Liver (tissue), 9 donors: ENCODE results near the gene SNF8. TPM values are rescaled to one million over a fixed set of nuclear protein-coding genes. Genes with fewer than 3 reads are reported as not detected.

Experiments used
- DNase-seq: peaks from one replicate; pipeline ENCODE4 v3.0.0-alpha.2; 2017; ENCODE audit warnings: low spot score
- H3K27ac ChIP-seq, 2 donors: one replicate each; pipeline ENCODE4 v1.7.0; 2013; ENCODE audit warnings: inconsistent platforms in 2 of 2, low read length in 2 of 2, control low read depth in 1 of 2, low read depth in 1 of 2, mild to moderate bottlenecking in 1 of 2
- H3K27me3 ChIP-seq, 4 donors: one replicate each; pipeline versions ENCODE4 v1.6.1 to v1.7.0; 2013; ENCODE audit warnings: low read length in 3 of 4, inconsistent platforms in 1 of 4, mild to moderate bottlenecking in 1 of 4, moderate library complexity in 1 of 4; ENCODE audit not compliant: control insufficient read depth in 4 of 4, insufficient read depth in 4 of 4
- H3K36me3 ChIP-seq, 4 donors: one replicate each; pipeline versions ENCODE4 v1.6.1 to v1.7.0; 2013; ENCODE audit warnings: low read length in 3 of 4, mild to moderate bottlenecking in 3 of 4, low read depth in 1 of 4, moderate library complexity in 1 of 4; ENCODE audit not compliant: control insufficient read depth in 4 of 4, insufficient read depth in 3 of 4
- H3K4me1 ChIP-seq, 4 donors: one replicate each; pipeline versions ENCODE4 v1.6.1 to v1.7.0; 2013; ENCODE audit warnings: low read length in 3 of 4, mild to moderate bottlenecking in 3 of 4, moderate library complexity in 1 of 4; ENCODE audit not compliant: control insufficient read depth in 4 of 4, insufficient read depth in 4 of 4
- H3K4me3 ChIP-seq, 3 donors: one replicate each; pipeline versions ENCODE4 v1.6.1 to v1.7.0; 2013; ENCODE audit warnings: low read length in 3 of 3, control low read depth in 1 of 3, low read depth in 1 of 3, mild to moderate bottlenecking in 1 of 3
- H3K9ac ChIP-seq, 2 donors: one replicate each; pipeline ENCODE4 v1.7.0; 2013; ENCODE audit warnings: low read length in 2 of 2, mild to moderate bottlenecking in 2 of 2, moderate library complexity in 2 of 2, control low read depth in 1 of 2, low read depth in 1 of 2
- H3K9me3 ChIP-seq, 4 donors: one replicate each; pipeline versions ENCODE4 v1.6.1 to v1.7.0; 2013; ENCODE audit warnings: low read length in 3 of 4; ENCODE audit not compliant: control insufficient read depth in 4 of 4
- EGR1 ChIP-seq, 2 donors: IDR thresholded peaks; 2 replicates each; pipeline ENCODE4 v1.6.1; 2016 to 2018; ENCODE audit warnings: antibody characterized with exemption in 2 of 2, low read depth in 2 of 2
- FOXA1 ChIP-seq: IDR thresholded peaks from 2 replicates; pipeline ENCODE4 v1.6.1; 2016; ENCODE audit warnings: antibody characterized with exemption
- GABPA ChIP-seq, 2 donors: IDR thresholded peaks in 1 of 2; conservative IDR thresholded peaks in 1 of 2; 2 replicates each; pipeline ENCODE4 v1.6.1; 2016; ENCODE audit warnings: antibody characterized with exemption in 2 of 2, mild to moderate bottlenecking in 1 of 2, moderate library complexity in 1 of 2
- HNF4A ChIP-seq, 2 donors: conservative IDR thresholded peaks; 2 replicates each; pipeline ENCODE4 v1.6.1; 2016; ENCODE audit warnings: antibody characterized with exemption in 2 of 2, mild to moderate bottlenecking in 2 of 2
- HNF4G ChIP-seq: IDR thresholded peaks from 2 replicates; pipeline ENCODE4 v1.6.1; 2016; ENCODE audit warnings: antibody characterized with exemption
- JUND ChIP-seq, 2 donors: IDR thresholded peaks; 2 replicates each; pipeline ENCODE4 v1.6.1; 2016; ENCODE audit warnings: antibody characterized with exemption in 2 of 2
- NR2F2 ChIP-seq: IDR thresholded peaks from 2 replicates; pipeline ENCODE4 v1.6.1; 2016; ENCODE audit warnings: antibody characterized with exemption
- RAD21 ChIP-seq, 2 donors: IDR thresholded peaks; 2 replicates each; pipeline ENCODE4 v1.6.1; 2016; ENCODE audit warnings: antibody characterized with exemption in 2 of 2, mild to moderate bottlenecking in 2 of 2
- RXRA ChIP-seq, 2 donors: IDR thresholded peaks; 2 replicates each; pipeline ENCODE4 v1.6.1; 2017 to 2018; ENCODE audit warnings: antibody characterized with exemption in 2 of 2, mild to moderate bottlenecking in 1 of 2
- TAF1 ChIP-seq: conservative IDR thresholded peaks from 2 replicates; pipeline ENCODE4 v1.6.1; 2016; ENCODE audit warnings: antibody characterized with exemption, mild to moderate bottlenecking
- YY1 ChIP-seq: IDR thresholded peaks from 2 replicates; pipeline ENCODE4 v1.6.1; 2016; ENCODE audit warnings: antibody characterized with exemption, mild to moderate bottlenecking
- WGBS: extraction: QIAGEN DNeasy Blood & Tissue Kit; methylation state at CpG from one replicate; pipeline ENCODE4 v1.1.7; 2013; 5-methylcytosine and 5-hydroxymethylcytosine counted together
- polyA plus RNA-seq, 2 donors: library from polyadenylated mRNA; stranded (reverse) in 1 of 2; unstranded in 1 of 2; fragments of 200-250 nt in 1 of 2; fragments of >200 nt in 1 of 2; fragmentation: Nextera tagmentation in 1 of 2; extraction: Ambion mirVana in 1 of 2; gene quantifications; one replicate each; pipeline versions ENCODE4 v1.2.1 to v1.2.3, GENCODE V29; 2013 to 2015
- total RNA-seq, 2 donors: library from RNA; depleted of rRNA; stranded (reverse); fragments of >200 nt; gene quantifications; one replicate each; pipeline ENCODE4 v1.2.3, GENCODE V29; 2014
- TF ChIP-seq, protein P1 (sequence below): IDR thresholded peaks from 2 replicates; pipeline ENCODE4 v1.6.1; 2016; ENCODE audit warnings: antibody characterized with exemption, mild to moderate bottlenecking
- TF ChIP-seq, protein P2 (sequence below): fragments of 150-350 bp; IDR thresholded peaks from 2 replicates; pipeline ENCODE4 v1.5.1; 2017; ENCODE audit warnings: improper control_type of control experiment, low read depth, low read length; ENCODE audit not compliant: missing input control
- TF ChIP-seq, protein P3 (sequence below): IDR thresholded peaks from 2 replicates; pipeline ENCODE4 v1.6.1; 2016; ENCODE audit warnings: antibody characterized with exemption
- TF ChIP-seq, protein P4 (sequence below): IDR thresholded peaks from 2 replicates; pipeline ENCODE4 v1.6.1; 2016; ENCODE audit warnings: antibody characterized with exemption
- TF ChIP-seq, protein P5 (sequence below): IDR thresholded peaks from 2 replicates; pipeline ENCODE4 v1.6.1; 2016; ENCODE audit warnings: antibody characterized with exemption
- donor health status: healthy.
- donor health status: healthy.
- donor health status: healthy.
- donor health status: healthy.
- donor health status: healthy.

SNF8 gene
- total and polyA plus RNA-seq, 4 donors: 40.5 to 78.2 (median 60.8) TPM

DNA sequence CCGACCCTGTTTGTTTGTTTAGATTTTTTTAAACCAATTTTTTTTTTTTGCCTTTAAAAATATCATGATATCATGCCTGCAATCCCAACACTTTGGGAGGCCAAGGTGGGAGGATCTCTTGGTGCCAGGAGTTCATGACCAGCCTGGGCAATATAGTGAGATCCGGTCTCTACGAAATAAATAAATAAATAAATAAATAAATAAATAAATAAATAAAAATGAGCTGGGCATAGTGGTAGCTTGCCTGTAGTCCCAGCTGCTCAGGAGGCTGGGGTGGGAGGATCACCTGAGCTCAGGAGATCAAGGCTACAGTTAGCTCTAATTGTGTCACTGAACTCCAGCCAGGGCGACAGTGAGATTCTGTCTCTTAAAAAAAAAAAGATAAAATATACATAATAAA is 44.5 kb upstream of the SNF8 start:
- Histone ChIP-seq H3K36me3 (no peaks in the 10 kb centered on the region), H3K27ac (no peak overlapping the region), H3K9ac (no peak overlapping the region), H3K27me3 (peaks cover 0 to 12% (median 2%) of the 10 kb centered on the region in 4 donors), H3K9me3 (no peaks in the 10 kb centered on the region), H3K4me3 (no peak overlapping the region), H3K4me1 (no peaks in the 10 kb centered on the region)
- WGBS: 84% methylated on average over 4 of the region's 4 CpGs
- no peak for DNase-seq
- TF ChIP-seq, protein P1, sequence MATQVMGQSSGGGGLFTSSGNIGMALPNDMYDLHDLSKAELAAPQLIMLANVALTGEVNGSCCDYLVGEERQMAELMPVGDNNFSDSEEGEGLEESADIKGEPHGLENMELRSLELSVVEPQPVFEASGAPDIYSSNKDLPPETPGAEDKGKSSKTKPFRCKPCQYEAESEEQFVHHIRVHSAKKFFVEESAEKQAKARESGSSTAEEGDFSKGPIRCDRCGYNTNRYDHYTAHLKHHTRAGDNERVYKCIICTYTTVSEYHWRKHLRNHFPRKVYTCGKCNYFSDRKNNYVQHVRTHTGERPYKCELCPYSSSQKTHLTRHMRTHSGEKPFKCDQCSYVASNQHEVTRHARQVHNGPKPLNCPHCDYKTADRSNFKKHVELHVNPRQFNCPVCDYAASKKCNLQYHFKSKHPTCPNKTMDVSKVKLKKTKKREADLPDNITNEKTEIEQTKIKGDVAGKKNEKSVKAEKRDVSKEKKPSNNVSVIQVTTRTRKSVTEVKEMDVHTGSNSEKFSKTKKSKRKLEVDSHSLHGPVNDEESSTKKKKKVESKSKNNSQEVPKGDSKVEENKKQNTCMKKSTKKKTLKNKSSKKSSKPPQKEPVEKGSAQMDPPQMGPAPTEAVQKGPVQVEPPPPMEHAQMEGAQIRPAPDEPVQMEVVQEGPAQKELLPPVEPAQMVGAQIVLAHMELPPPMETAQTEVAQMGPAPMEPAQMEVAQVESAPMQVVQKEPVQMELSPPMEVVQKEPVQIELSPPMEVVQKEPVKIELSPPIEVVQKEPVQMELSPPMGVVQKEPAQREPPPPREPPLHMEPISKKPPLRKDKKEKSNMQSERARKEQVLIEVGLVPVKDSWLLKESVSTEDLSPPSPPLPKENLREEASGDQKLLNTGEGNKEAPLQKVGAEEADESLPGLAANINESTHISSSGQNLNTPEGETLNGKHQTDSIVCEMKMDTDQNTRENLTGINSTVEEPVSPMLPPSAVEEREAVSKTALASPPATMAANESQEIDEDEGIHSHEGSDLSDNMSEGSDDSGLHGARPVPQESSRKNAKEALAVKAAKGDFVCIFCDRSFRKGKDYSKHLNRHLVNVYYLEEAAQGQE: no peak
- TF ChIP-seq NR2F2: no peak
- TF ChIP-seq HNF4A (conservative IDR thresholded peaks at IDR 0.05): no peak
- no peak for TF ChIP-seq YY1
- TF ChIP-seq, protein P2, sequence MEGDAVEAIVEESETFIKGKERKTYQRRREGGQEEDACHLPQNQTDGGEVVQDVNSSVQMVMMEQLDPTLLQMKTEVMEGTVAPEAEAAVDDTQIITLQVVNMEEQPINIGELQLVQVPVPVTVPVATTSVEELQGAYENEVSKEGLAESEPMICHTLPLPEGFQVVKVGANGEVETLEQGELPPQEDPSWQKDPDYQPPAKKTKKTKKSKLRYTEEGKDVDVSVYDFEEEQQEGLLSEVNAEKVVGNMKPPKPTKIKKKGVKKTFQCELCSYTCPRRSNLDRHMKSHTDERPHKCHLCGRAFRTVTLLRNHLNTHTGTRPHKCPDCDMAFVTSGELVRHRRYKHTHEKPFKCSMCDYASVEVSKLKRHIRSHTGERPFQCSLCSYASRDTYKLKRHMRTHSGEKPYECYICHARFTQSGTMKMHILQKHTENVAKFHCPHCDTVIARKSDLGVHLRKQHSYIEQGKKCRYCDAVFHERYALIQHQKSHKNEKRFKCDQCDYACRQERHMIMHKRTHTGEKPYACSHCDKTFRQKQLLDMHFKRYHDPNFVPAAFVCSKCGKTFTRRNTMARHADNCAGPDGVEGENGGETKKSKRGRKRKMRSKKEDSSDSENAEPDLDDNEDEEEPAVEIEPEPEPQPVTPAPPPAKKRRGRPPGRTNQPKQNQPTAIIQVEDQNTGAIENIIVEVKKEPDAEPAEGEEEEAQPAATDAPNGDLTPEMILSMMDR: no peak
- TF ChIP-seq, protein P3, sequence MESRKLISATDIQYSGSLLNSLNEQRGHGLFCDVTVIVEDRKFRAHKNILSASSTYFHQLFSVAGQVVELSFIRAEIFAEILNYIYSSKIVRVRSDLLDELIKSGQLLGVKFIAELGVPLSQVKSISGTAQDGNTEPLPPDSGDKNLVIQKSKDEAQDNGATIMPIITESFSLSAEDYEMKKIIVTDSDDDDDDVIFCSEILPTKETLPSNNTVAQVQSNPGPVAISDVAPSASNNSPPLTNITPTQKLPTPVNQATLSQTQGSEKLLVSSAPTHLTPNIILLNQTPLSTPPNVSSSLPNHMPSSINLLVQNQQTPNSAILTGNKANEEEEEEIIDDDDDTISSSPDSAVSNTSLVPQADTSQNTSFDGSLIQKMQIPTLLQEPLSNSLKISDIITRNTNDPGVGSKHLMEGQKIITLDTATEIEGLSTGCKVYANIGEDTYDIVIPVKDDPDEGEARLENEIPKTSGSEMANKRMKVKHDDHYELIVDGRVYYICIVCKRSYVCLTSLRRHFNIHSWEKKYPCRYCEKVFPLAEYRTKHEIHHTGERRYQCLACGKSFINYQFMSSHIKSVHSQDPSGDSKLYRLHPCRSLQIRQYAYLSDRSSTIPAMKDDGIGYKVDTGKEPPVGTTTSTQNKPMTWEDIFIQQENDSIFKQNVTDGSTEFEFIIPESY: no peak
- TF ChIP-seq RXRA (IDR thresholded peaks at IDR 0.05): no peak
- TF ChIP-seq EGR1 (IDR thresholded peaks at IDR 0.05; ENCODE audit: low read depth in 2 of 2): no peak
- no peak for TF ChIP-seq GABPA (IDR thresholded peaks at IDR 0.05 in 1 of 2, conservative IDR thresholded peaks at IDR 0.05 in 1 of 2)
- no peak for TF ChIP-seq TAF1
- TF ChIP-seq, protein P4, sequence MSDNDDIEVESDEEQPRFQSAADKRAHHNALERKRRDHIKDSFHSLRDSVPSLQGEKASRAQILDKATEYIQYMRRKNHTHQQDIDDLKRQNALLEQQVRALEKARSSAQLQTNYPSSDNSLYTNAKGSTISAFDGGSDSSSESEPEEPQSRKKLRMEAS: no peak
- no peak for TF ChIP-seq HNF4G

DNA sequence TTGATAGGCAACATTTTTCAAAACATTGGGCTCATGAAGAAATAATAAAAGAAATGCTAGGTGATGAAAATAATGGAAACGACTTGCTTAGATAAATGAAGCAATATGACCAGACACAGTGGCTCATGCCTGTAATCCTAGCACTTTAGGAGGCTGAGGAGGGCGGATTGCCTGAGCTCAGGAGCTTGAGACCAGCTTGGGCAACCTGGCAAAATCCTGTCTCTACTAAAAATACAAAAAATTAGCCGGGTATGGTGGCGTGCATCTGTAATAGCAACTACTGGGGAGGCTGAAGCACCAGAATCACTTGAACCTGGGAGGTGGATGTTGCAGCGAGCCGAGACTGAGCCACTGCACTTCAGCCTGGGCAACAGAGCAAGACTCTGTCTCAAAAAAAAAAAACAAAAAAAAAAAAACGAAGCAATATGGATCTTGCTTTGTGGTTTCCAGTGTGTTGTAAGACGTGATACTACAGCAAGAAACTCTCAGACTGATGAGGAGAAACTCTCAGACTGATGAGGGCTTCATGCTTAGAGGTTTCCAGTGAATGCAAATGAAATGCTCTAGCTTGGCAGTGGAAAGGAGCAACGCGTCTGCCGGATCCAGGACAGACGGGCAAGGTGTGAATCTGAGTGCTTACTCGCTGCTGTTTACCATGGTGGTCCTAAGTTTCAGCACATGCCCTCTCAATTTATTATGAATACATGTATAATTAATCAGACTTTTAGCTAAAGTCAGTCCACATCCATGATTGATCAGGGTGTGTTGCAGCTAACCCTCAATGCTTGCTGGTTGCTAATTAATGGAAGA is 41.0 kb upstream of the SNF8 start:
- H3K36me3 ChIP-seq: no peaks in the 10 kb centered on the region
- DNase-seq: no peak
- no peaks in the 10 kb centered on the region for H3K4me1 ChIP-seq
- peaks cover 0 to 4% (median 0%) of the 10 kb centered on the region in 4 donors for H3K27me3 ChIP-seq
- H3K9ac ChIP-seq: no peak overlapping the region
- WGBS: 72% methylated on average over 13 of the region's 13 CpGs
- H3K9me3 ChIP-seq: peaks cover 0 to 3% (median under 1%) of the 10 kb centered on the region in 4 donors
- no peak overlapping the region for H3K27ac ChIP-seq
- H3K4me3 ChIP-seq: no peak overlapping the region
- TF ChIP-seq EGR1 (IDR thresholded peaks at IDR 0.05; ENCODE audit: low read depth in 2 of 2): no peak
- TF ChIP-seq YY1: no peak
- TF ChIP-seq, protein P2: no peak
- TF ChIP-seq NR2F2: no peak
- TF ChIP-seq, protein P3: no peak
- no peak for TF ChIP-seq FOXA1
- no peak for TF ChIP-seq JUND (IDR thresholded peaks at IDR 0.05)
- TF ChIP-seq HNF4A (conservative IDR thresholded peaks at IDR 0.05): no peak
- TF ChIP-seq RAD21 (IDR thresholded peaks at IDR 0.05): no peak
- TF ChIP-seq, protein P5, sequence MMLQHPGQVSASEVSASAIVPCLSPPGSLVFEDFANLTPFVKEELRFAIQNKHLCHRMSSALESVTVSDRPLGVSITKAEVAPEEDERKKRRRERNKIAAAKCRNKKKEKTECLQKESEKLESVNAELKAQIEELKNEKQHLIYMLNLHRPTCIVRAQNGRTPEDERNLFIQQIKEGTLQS: no peak
- no peak for TF ChIP-seq HNF4G
